Activated CD4-positive, alpha-beta memory T cell treated with anti-CD3 and anti-CD28 coated beads for 36 hours (primary cell): Measurements from ENCODE around the gene CD300E. TPM values are rescaled to one million over a fixed set of nuclear protein-coding genes. Genes with fewer than 3 reads are reported as not detected.

Experiments used
- total RNA-seq, 2 experiments: library from RNA; stranded (reverse); gene quantifications; one replicate each; pipeline ENCODE4 v1.2.3, GENCODE V29; 2021

The CD300E gene
- total RNA-seq, 2 experiments from 2014 or later = not detected

Other genes starting within 250 kb of the CD300E start
- gene GPRC5C, start 191.7 kb downstream of the CD300E start, total RNA-seq = under 1 TPM; 0.40 to 0.41 TPM
- 10 to 100 TPM; 11.3 to 12.3 TPM for gene CD300A, start 157.1 kb downstream of the CD300E start, total RNA-seq
- not detected for gene CD300LB, start 92.3 kb downstream of the CD300E start, total RNA-seq
- under 1 TPM in 1 of 2 experiments, not detected in 1; 0.14 TPM for gene CD300C, start 77.6 kb downstream of the CD300E start, total RNA-seq
- not detected for gene CD300H, start 56.2 kb downstream of the CD300E start, total RNA-seq
- gene CD300LD, start 31.5 kb downstream of the CD300E start, total RNA-seq = not detected
- not detected for gene CD300LF, start 89.2 kb upstream of the CD300E start, total RNA-seq
- gene RAB37, start 113.5 kb upstream of the CD300E start, total RNA-seq = 1 to 10 TPM; 6.5 to 7.0 TPM
- 100 to 1,000 TPM; 136 TPM for gene NHERF1, start 124.9 kb upstream of the CD300E start, total RNA-seq
- gene NAT9, start 152.6 kb upstream of the CD300E start, total RNA-seq = 10 to 100 TPM; 42.9 to 46.9 TPM
- not detected for gene GRIN2C, start 236.1 kb upstream of the CD300E start, total RNA-seq
- gene FDXR, start 249.3 kb upstream of the CD300E start, total RNA-seq = 10 to 100 TPM; 18.1 to 18.4 TPM